ENCODE measurements around the gene MALT1.

The MALT1 gene, protein sequence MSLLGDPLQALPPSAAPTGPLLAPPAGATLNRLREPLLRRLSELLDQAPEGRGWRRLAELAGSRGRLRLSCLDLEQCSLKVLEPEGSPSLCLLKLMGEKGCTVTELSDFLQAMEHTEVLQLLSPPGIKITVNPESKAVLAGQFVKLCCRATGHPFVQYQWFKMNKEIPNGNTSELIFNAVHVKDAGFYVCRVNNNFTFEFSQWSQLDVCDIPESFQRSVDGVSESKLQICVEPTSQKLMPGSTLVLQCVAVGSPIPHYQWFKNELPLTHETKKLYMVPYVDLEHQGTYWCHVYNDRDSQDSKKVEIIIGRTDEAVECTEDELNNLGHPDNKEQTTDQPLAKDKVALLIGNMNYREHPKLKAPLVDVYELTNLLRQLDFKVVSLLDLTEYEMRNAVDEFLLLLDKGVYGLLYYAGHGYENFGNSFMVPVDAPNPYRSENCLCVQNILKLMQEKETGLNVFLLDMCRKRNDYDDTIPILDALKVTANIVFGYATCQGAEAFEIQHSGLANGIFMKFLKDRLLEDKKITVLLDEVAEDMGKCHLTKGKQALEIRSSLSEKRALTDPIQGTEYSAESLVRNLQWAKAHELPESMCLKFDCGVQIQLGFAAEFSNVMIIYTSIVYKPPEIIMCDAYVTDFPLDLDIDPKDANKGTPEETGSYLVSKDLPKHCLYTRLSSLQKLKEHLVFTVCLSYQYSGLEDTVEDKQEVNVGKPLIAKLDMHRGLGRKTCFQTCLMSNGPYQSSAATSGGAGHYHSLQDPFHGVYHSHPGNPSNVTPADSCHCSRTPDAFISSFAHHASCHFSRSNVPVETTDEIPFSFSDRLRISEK

DNA sequence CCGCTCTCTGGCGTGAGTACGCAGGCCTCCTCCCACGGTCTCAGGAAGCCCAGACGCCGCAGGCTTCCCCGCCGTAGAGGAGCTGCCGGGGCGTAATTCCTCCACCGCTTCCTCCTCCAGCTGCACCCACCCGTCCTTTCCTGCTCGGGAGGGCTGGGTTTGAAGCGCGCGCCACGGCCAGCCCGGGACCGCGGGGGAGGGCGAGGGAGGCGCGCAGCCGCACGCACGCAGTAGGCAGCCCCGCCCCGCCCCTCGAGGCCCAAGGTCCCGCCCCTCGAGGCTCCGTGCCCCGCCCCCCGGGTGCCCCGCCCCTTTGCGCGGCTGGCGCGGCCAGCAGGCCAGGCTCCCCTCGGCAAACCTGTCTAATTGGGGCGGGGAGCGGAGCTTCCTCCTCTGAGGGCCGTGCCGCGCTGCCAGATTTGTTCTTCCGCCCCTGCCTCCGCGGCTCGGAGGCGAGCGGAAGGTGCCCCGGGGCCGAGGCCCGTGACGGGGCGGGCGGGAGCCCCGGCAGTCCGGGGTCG is at the start of gene MALT1:
Gene MALT1, plus strand, starts transcription at position 355 of the 521 bp plus-strand sequence. CDS start 179 bp downstream, outside the sequence.
- DNase-seq (ENCODE audit: low read depth, low spot score), result no peak
- TF ChIP-seq EZH2 (IDR thresholded peaks at IDR 0.05) (no peak), FOXP2 (optimal IDR thresholded peaks at IDR 0.05; ENCODE audit: control extremely low read depth, extremely low read length, insufficient read depth) (no peak), POLR2AphosphoS5 (IDR thresholded peaks at IDR 0.05; ENCODE audit: borderline replicate concordance, low read depth, low read length) (peak; percentile 75)
- Histone ChIP-seq H3K9ac (ENCODE audit: insufficient read length) (peak within 1 kb of the TSS; percentile 69), H3K9me3 (ENCODE audit: low read depth, low read length) (no peaks in the 10 kb centered on the region), H3K4me3 (peak within 1 kb of the TSS; percentile 78), H3K36me3 (ENCODE audit: insufficient read depth, low read length) (no peaks in the 10 kb centered on the region), H3K27ac (no peak within 1 kb of the TSS)

DNA sequence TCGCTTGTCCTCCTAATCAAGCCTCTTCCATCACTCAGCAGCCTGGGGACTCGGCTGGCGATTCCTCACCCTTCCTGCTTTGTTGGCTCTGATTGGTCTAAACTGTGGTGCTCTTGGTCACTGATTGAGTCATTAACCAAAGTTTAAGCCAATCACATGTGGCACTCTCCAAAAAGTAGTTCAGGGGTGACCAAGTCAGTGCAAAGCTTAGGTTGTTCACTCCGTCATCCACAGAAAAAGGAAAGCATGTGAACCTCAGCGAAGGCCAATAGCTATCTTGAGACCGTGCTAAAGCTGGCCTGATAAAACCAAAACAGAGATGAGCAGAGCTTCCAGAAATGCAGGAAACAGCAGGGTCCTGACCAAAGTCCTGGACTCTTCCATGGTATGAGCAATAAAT is 47.3 kb upstream of the MALT1 start:
- H3K4me3 ChIP-seq, result no peak overlapping the region
- H3K27ac ChIP-seq, result no peak overlapping the region
- no peak overlapping the region for H3K9ac ChIP-seq (ENCODE audit: insufficient read length)
- no peaks in the 10 kb centered on the region for H3K9me3 ChIP-seq (ENCODE audit: low read depth, low read length)
- DNase-seq (ENCODE audit: low read depth, low spot score), result no peak
- no peaks in the 10 kb centered on the region for H3K36me3 ChIP-seq (ENCODE audit: insufficient read depth, low read length)
- TF ChIP-seq POLR2AphosphoS5 (IDR thresholded peaks at IDR 0.05; ENCODE audit: borderline replicate concordance, low read depth, low read length), result no peak
- no peak for TF ChIP-seq EZH2 (IDR thresholded peaks at IDR 0.05)
- TF ChIP-seq FOXP2 (optimal IDR thresholded peaks at IDR 0.05; ENCODE audit: control extremely low read depth, extremely low read length, insufficient read depth), result no peak

DNA sequence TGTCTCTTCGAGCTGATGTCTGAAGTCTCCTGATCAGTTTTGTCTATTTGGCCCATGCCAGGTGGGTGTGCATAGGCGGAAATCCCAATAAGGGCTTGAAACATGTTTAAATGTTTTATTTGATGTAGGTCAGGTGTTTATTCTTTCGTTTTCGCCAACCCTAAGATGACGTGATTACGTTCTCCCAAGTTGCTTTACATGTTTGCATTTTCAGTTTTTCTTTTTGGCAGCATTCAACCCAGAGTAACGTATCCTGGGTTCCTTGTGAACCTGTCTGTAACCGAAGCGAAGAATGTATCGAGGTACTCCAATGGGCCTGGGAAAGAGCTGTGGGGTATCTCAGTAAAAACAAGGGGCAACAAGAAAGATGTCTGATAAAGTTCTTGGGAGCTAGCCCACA is 45.4 kb upstream of the MALT1 start:
- no peak overlapping the region for H3K4me3 ChIP-seq
- TF ChIP-seq FOXP2 (optimal IDR thresholded peaks at IDR 0.05; ENCODE audit: control extremely low read depth, extremely low read length, insufficient read depth) (no peak), EZH2 (IDR thresholded peaks at IDR 0.05) (no peak), POLR2AphosphoS5 (IDR thresholded peaks at IDR 0.05; ENCODE audit: borderline replicate concordance, low read depth, low read length) (no peak)

DNA sequence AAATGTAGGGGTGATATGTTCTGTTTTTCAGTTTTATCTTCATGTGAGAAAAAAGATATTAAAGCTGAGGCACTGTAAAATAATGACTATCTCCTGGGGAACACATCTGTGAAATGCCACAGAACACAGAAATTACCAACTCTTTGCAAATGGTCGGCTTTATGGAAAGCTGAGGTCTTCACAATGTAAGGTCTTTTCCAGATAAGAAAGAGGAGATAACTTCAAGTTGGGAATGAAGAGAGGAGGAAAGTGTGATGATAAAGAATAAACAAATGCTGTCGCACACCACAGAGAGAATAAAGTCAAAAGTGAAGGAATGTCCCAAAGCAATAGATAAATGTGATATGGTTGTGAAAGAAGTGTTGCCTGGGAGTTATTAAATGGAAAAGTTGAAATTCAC is 41.2 kb upstream of the MALT1 start:
- Histone ChIP-seq H3K36me3 (ENCODE audit: insufficient read depth, low read length) (no peaks in the 10 kb centered on the region), H3K9ac (ENCODE audit: insufficient read length) (no peak overlapping the region), H3K4me3 (no peak overlapping the region), H3K27ac (no peak overlapping the region), H3K9me3 (ENCODE audit: low read depth, low read length) (no peaks in the 10 kb centered on the region)
- TF ChIP-seq POLR2AphosphoS5 (IDR thresholded peaks at IDR 0.05; ENCODE audit: borderline replicate concordance, low read depth, low read length) (no peak), FOXP2 (optimal IDR thresholded peaks at IDR 0.05; ENCODE audit: control extremely low read depth, extremely low read length, insufficient read depth) (no peak), EZH2 (IDR thresholded peaks at IDR 0.05) (no peak)
- DNase-seq (ENCODE audit: low read depth, low spot score), result no peak

More for the DNA sequence above, 45.4 kb upstream of the MALT1 start:
- H3K9ac ChIP-seq (ENCODE audit: insufficient read length), result no peak overlapping the region
- H3K36me3 ChIP-seq (ENCODE audit: insufficient read depth, low read length), result no peaks in the 10 kb centered on the region
- DNase-seq (ENCODE audit: low read depth, low spot score), result no peak
- no peaks in the 10 kb centered on the region for H3K9me3 ChIP-seq (ENCODE audit: low read depth, low read length)
- no peak overlapping the region for H3K27ac ChIP-seq

DNA sequence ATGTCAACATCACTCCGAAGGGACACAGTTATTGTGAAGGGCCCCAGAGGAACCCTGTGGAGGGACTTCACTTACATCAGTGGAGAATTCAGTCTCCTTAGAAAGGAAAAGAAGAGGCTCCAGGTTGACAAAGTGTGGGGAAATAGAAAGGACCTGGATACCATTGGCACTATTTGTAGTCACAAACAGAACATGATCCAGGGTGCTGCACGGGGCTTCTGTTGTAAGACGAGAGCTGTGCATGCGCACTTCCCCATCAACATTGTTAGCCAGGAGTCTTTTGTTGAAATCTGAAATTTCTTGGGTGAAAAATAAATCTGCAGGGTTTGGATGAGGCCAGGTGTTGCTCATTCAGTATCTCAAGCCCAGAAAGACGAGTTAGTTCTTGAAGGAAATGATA is 40.0 kb upstream of the MALT1 start:
- Histone ChIP-seq H3K36me3 (ENCODE audit: insufficient read depth, low read length) (no peaks in the 10 kb centered on the region), H3K9ac (ENCODE audit: insufficient read length) (no peak overlapping the region), H3K27ac (no peak overlapping the region), H3K4me3 (no peak overlapping the region), H3K9me3 (ENCODE audit: low read depth, low read length) (no peaks in the 10 kb centered on the region)
- TF ChIP-seq EZH2 (IDR thresholded peaks at IDR 0.05), result no peak
- no peak for TF ChIP-seq POLR2AphosphoS5 (IDR thresholded peaks at IDR 0.05; ENCODE audit: borderline replicate concordance, low read depth, low read length)
- no peak for TF ChIP-seq FOXP2 (optimal IDR thresholded peaks at IDR 0.05; ENCODE audit: control extremely low read depth, extremely low read length, insufficient read depth)
- no peak for DNase-seq (ENCODE audit: low read depth, low spot score)

DNA sequence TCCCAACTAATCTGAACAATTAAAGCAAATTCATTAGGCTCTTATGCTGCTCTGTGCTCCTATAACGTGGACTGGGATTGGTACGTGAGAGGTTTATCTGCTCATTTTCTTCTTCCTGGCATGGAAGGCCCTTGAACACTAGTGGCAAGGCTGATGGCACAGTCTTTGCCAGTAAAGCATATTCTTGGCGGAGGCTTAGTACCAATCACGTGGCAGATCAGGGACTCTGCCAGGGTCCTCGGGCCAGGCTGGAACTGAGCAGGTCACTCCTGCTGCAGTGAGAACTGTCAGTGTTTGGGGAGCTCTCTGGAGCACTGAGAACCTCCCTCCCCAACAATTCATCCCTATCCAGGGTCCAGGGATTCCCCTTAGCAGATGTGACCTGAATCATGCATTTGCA is 38.7 kb upstream of the MALT1 start:
- DNase-seq (ENCODE audit: low read depth, low spot score), result no peak
- Histone ChIP-seq H3K9ac (ENCODE audit: insufficient read length) (no peak overlapping the region), H3K9me3 (ENCODE audit: low read depth, low read length) (no peaks in the 10 kb centered on the region), H3K36me3 (ENCODE audit: insufficient read depth, low read length) (no peaks in the 10 kb centered on the region), H3K4me3 (no peak overlapping the region), H3K27ac (no peak overlapping the region)
- TF ChIP-seq EZH2 (IDR thresholded peaks at IDR 0.05), result no peak
- TF ChIP-seq POLR2AphosphoS5 (IDR thresholded peaks at IDR 0.05; ENCODE audit: borderline replicate concordance, low read depth, low read length), result no peak

DNA sequence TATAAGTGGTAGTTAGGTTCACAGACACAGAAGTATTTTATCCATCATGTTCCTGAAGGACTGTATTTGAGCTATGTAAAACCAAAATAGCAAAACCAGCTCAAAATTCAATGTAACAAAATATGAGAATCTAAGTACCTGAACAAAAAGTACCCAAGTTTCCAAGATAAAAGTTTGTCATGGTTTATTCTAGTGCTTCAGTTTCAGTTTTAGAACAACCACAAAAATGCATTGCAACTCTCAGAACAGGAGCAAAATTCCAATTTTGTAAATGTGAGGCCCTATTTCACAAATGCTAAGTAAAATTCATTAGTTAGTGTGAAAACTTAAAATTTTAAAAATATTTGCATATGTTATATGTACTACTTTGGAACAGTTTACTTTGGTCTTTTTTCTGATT is 37.4 kb upstream of the MALT1 start:
- no peak overlapping the region for H3K9ac ChIP-seq (ENCODE audit: insufficient read length)
- TF ChIP-seq POLR2AphosphoS5 (IDR thresholded peaks at IDR 0.05; ENCODE audit: borderline replicate concordance, low read depth, low read length) (no peak), FOXP2 (optimal IDR thresholded peaks at IDR 0.05; ENCODE audit: control extremely low read depth, extremely low read length, insufficient read depth) (no peak), EZH2 (IDR thresholded peaks at IDR 0.05) (no peak)
- H3K27ac ChIP-seq, result no peak overlapping the region
- H3K36me3 ChIP-seq (ENCODE audit: insufficient read depth, low read length), result no peaks in the 10 kb centered on the region
- H3K4me3 ChIP-seq, result no peak overlapping the region
- no peaks in the 10 kb centered on the region for H3K9me3 ChIP-seq (ENCODE audit: low read depth, low read length)
- no peak for DNase-seq (ENCODE audit: low read depth, low spot score)

DNA sequence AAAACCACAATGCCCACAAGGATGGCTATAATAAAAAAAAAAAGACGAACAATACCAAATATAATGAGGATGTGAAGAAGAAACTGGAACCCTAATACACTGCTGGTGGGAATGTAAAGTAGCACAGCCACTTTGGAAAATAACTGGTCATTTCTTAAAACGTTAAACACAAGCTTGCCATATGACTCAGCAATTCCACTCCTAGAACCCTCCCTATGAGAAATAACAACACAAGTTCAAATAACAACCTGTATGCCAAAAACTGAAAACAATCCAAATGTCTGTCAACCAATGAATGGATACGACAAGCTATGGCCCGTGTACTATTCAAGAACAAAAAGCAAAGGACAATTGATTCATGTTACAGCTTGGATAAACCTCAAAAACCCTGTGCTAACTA is 35.4 kb upstream of the MALT1 start:
- Histone ChIP-seq H3K4me3 (no peak overlapping the region), H3K9me3 (ENCODE audit: low read depth, low read length) (no peaks in the 10 kb centered on the region), H3K36me3 (ENCODE audit: insufficient read depth, low read length) (no peaks in the 10 kb centered on the region), H3K27ac (no peak overlapping the region), H3K9ac (ENCODE audit: insufficient read length) (no peak overlapping the region)
- TF ChIP-seq POLR2AphosphoS5 (IDR thresholded peaks at IDR 0.05; ENCODE audit: borderline replicate concordance, low read depth, low read length) (no peak), EZH2 (IDR thresholded peaks at IDR 0.05) (no peak), FOXP2 (optimal IDR thresholded peaks at IDR 0.05; ENCODE audit: control extremely low read depth, extremely low read length, insufficient read depth) (no peak)
- no peak for DNase-seq (ENCODE audit: low read depth, low spot score)
